GM19397 (cell line): ENCODE data around the gene EPPIN.
"Not testable (repeated sequence)": the region's sequence is repeated elsewhere in the genome, so short reads cannot be mapped to it uniquely, and the experiment has no call there.

Experiments used
- ATAC-seq: cut with Tn5 transposase; IDR thresholded peaks from one replicate; pipeline ENCODE4 v1.9.1; 2021; ENCODE audit warnings: mild to moderate bottlenecking, moderate library complexity; ENCODE audit not compliant: unreplicated experiment

The EPPIN gene

GRCh38 chr20:45547206-45547770 is at the start of gene EPPIN:
Gene EPPIN (minus strand): TSS chr20:45547401. CDS start chr20:45547357, 44 bp downstream.
- no peak for ATAC-seq

- ATAC-seq, result no peak
Observed at GRCh38 chr20:45595235-45595634, 48.0 kb upstream of the EPPIN start.

DNA sequence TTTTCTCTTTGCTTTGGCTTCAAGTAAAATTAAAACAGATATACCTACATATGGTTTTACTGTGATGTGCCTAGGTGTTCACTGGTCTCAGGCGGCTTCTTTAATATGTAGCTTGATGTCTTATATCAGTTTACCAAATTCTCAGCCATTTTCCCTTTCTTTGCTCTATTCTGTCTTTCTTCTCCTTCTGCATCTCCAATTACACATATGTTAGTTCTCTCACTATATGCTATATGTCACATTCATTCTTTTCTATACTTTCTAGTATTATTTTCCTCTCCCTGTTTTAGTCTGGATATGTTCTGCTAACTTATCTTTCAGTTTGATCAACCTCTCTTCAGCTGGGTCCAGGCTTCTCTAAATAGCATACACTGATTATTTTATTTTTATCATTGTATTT is 46.3 kb upstream of the EPPIN start:
- no peak for ATAC-seq

DNA sequence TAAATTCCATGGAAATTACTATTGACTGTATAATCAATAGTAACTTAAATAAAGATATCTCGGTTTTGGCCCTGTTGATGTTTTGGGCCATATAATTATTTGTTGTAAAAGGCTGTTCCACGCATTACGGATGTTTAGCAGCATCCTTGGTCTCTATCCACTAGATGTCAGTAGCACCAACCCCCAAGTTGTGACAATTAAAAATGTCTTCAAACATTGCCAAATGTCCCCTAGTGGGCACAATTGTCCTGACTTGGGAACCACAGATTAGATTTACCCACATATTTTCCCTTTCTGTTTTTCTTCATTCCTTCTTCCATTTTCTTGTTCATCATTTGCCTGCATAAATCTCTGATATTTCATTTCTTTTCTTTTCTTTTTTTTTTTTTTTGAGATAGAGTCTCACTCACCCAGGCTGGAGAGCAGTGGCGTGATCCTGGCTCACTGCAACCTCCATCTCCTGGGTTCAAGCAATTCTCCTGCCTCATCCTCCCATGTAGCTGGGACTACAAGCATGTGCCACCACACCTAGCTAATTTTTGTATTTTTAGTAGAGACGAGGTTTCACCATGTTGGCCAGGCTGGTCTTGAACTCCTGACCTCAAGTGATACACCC is 45.5 kb upstream of the EPPIN start:
- ATAC-seq, result no peak

- ATAC-seq, result no peak
Observed at GRCh38 chr20:45589725-45590124, 42.5 kb upstream of the EPPIN start.

GRCh38 chr20:45588800-45589199 is 41.6 kb upstream of the EPPIN start:
- ATAC-seq, result no peak

- not testable (repeated sequence) for ATAC-seq
Observed at GRCh38 chr20:45585986-45586385, 38.8 kb upstream of the EPPIN start.

GRCh38 chr20:45584294-45584693 is 37.1 kb upstream of the EPPIN start:
- ATAC-seq, result not testable (repeated sequence)

DNA sequence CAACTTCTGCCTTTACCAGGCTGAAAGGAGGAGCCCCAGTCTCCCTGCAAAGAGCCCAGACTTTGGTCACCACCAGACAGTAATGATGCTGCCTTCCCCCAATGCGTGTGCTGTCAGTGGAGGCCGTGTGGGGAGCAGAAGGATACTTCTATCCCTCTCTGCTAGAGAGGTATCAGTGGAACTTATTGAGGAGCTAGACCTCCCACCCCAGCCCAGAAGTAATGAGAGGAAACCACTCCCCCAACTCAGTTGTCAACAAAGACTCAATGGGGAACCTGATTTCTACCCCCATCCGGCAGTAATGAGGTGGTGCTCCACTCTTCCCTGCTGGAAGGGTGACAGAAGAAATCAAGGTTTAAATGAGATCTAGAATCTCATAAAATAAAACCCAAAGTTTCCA is 36.3 kb upstream of the EPPIN start:
- no peak for ATAC-seq

- no peak for ATAC-seq
Observed at GRCh38 chr20:45581702-45582101, 34.5 kb upstream of the EPPIN start.

GRCh38 chr20:45579184-45579583 is 32.0 kb upstream of the EPPIN start, which contains the start of gene WFDC8:
Gene WFDC8 (minus strand): TSS chr20:45579284. CDS start chr20:45579247, 37 bp downstream.
- ATAC-seq, result no peak

DNA sequence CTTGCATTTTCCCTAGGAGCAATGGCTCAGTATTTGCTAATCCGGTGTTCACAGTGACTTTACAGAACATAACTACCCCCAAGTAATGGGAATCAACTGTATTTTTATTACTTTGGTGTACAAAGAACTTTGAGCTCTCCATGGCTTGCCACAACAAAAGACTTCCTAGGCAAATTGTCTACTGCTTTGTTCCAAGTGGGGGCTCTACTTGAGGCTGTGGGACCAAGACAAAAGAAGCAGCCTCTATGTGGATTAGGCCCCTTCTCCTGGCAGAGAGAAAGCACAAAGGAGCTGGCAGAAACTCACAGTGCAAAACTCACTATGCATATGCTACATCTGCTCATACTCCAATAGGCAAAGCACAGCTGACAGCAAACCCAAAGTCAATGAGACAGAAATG is 31.0 kb upstream of the EPPIN start:
- ATAC-seq, result no peak

GRCh38 chr20:45576995-45577394 is 29.8 kb upstream of the EPPIN start:
- no peak for ATAC-seq

- no peak for ATAC-seq
Observed at GRCh38 chr20:45575931-45576330, 28.7 kb upstream of the EPPIN start.

- ATAC-seq, result not testable (repeated sequence)
Observed at GRCh38 chr20:45569650-45570049, 22.4 kb upstream of the EPPIN start.

DNA sequence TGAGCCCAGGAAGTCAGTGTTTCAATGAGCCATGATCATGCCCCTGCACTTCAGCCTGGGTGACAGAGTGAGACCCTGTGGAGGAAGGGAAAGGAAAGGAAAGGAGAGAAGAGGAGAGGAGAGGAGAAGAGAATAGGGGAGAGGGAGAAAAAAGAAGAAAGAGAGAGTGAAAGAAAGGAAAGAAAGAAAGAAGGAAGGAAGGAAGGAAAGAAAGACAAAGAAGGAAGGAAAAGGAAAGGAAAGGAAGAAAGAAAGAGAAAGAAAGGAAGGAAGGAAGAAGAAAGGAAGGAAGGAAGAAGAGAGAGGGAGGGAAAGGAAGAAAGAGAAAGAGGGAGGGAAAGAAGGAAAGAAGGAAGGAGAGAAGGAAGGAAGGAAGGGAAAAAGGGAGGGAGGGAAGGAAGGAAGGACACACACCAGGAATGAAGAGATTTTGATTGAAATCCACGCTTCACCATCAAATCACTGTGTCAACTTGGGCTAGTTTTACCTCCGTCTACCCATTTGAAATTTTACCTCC is 17.6 kb upstream of the EPPIN start:
- no peak for ATAC-seq

- ATAC-seq, result no peak
Observed at GRCh38 chr20:45555198-45555597, 8.0 kb upstream of the EPPIN start.

DNA sequence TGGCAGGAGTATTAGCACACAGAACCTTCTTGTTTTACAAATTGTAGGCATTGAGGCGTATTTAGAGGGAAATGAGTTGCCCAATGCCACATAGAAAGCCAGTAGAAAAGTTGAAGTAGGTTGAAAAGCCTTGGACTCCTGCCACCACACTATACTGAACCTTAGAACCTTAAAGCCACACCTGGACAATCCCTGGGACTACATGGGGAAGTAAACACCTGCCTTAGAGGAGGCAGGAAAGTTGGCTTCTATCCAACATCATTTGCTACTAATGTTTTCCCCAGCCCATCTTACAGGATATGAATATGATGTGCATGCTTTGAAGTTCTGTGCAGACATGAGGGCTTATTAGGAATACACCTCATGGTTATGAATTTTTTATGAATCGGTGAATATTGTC is 5.3 kb upstream of the EPPIN start:
- no peak for ATAC-seq

DNA sequence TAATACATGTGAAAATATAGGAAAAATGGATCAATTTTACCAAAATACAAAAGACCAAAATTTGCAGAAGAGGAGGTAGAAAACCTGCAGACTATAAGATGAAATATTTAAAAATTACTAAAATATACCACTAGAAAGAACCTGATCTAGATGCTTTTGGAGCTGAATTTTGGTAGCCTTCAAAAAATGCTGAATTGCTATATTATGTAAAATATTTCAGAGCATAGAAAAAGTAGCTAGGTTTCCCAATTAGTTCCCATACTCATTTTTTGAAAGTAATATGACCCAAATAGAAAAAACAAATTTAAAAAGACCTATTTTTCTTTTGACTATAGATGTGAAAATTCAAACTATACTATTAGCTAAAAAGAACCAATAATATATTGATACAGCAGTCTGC is 3.6 kb upstream of the EPPIN start:
- ATAC-seq, result no peak

- no peak for ATAC-seq
Observed at GRCh38 chr20:45548410-45548809, 1.2 kb upstream of the EPPIN start.

GRCh38 chr20:45545754-45546453 is 1.3 kb downstream of the EPPIN start:
- ATAC-seq, result no peak

DNA sequence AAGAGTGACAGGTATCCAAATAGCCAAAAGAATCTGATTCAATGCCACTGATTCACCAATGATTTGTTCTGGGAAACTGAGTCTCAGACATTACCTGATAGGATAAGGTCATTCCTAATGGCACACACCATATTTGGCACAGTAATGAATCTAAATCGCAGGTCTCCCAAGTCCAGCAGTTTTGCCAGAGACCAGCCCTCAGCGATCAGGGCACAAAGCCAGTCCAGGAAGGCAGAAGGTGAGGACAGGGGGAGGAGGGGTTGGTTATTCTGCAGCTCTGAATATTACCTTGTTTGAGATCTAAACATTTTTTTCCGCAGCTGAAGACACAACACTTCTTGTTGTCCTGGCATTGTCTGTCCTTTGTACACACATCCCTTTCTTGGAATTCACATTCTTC is 1.9 kb downstream of the EPPIN start:
- no peak for ATAC-seq
